ENCODE results near the gene MDH2.
"Not testable (repeated sequence)": the region's sequence is repeated elsewhere in the genome, so short reads cannot be mapped to it uniquely, and the experiment has no call there.

MDH2 gene

DNA sequence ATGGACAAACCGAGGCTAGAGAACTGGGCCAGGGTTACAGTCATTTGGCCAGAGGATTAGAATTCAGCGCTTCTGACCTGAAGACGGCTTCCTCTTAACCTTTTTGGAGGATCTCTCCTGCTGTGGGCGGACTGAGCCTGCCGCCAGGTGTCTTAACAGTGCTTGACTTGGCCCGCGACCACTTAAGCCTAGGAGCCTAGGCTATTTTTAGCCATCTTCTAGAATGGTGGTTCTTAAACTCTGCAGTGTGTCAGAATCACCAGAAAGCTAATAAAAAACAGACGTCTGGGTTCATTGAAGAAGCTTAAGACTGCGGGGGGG, 722 bp downstream of the MDH2 start:
- DNase-seq (ENCODE audit: low read depth in 2 of 2), result no peak

DNA sequence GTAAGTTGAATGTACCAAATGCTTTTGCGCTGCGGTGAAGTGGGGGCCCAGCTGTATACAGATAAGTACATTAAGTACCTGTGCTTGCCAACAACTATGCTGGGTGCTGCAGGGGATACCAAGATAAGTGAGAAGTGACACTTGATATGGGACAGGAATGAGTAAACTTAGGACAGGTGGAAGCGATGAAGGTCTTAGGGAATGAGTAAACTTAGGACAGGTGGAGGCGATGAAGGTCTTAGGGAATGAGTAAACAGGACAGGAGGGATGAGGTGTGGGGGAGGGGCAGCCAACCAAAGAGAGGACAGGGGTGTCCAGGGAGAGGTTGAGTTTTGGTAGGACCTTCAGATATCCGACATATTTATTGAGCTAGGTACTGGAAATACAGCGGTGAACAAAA, 1.4 kb downstream of the MDH2 start:
- DNase-seq (ENCODE audit: low read depth in 2 of 2), result no peak

DNA sequence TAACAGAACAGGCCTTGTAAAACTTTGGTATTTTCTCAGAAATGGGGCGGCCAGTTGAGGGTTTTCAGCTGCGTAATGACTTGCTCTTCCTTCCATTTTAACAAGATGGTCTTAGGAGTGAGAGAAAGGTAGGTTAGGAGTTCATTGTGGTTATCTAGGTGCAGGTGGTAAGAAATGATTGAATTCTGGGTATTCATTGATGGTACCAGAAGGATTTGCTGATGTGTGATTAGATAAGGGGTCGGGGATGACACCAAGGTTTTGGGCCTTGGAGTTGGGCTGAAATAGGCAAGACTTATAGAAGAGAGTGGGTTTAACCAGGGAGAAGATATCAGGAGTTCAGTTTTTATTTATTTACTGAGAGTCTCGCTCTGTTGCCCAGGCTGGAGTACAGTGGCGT, 2.6 kb downstream of the MDH2 start:
- DNase-seq (ENCODE audit: low read depth in 2 of 2), result no peak

DNA sequence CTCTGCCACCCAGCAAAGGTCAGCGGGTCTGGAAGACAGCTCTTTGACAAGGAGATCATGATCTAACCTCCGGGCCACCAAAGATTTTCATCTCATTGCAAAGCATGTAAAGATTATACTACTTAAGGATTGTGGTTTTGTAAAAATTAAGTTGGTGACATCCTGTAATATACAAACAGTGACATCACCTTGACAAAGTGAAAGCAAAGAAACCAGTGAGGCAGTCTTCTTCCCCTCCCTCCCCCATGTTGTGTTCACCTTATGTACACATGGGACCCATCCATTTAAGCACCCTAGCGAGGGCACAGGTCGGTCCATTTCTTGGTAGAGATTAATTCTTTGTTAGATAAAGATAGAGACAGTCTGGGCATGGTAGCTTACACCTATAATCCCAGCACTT, 3.9 kb downstream of the MDH2 start:
- no peak for DNase-seq (ENCODE audit: low read depth in 2 of 2)

DNA sequence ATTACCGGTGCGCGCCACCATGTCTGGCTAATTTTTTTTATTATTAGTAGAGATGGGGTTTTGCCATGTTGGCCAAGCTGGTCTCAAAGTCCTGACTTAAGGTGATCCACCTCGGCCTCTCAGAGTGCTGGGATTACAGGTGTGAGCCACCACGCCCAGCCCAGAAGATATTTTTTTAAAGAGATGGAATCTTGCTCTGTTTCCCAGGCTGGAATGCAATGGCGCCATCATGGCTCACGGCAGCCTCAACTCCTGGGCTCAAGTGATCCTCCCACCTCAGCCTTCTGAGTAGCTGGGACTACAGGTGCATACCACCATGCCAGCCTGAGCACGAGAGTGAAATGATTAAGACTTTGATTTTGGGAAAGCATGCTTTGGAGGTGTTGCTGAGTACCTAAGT, 4.8 kb downstream of the MDH2 start:
- not testable (repeated sequence) for DNase-seq (ENCODE audit: low read depth in 2 of 2)

DNA sequence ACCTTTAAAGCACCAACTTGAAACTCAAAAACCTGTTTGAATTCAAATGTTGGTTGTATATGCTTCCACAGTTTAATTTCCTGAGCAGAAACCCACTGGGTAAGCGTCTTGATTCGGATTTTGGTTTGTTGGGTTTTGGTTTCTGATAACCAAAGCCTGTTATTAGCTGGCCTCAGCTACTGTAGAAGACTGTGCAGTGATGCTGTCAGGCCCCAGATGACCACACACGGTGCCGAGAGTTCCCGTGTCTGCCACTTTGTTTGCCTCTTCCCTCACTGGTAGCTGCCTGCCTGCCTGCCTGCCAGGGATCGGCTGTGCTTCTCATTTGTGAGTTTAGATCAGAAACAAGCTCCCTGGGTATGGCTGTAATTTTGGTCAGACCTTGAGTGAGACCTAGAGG, 5.6 kb downstream of the MDH2 start:
- DNase-seq (ENCODE audit: low read depth in 2 of 2), result no peak

DNA sequence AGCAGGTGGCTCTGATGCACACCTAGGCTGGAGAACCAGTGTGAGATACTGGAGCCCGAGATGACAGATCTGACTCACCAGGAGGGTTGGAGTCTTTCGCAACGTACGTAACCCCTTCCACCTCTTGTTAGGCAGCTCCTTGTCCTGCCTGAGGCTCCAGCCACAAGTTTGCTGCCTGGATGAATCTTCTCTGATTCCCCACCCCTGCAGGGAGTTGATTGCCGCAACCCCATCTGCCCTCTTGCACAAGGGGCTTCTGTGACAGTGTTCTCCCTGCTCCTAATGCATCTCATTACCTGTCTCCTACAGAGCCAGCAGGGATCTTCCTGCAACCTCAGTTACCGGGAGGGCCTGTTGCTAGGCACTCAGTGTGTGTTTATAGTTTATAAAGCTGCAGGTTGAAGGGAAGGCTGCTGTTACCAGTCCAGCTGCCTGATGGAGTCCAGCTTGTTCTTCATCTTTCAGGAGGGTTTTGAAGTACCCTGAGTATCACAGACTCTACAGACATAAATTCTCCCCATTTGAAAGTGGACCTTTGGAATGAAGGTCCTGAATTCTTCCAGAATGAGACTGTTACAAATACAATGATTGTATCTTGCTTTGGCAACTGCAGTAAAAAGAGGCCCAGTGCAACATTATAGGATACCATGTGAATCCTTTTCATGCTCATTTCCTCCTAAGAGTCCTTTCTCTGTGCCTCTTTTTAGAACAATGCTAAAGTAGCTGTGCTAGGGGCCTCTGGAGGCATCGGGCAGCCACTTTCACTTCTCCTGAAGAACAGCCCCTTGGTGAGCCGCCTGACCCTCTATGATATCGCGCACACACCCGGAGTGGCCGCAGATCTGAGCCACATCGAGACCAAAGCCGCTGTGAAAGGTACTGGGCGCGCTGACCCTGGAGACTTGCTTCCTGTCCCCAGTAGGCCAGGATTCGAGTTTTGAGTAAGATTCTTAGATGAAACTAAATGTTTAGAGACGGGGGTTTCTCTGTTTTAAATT, 6.5 kb downstream of the MDH2 start:
- no peak for DNase-seq (ENCODE audit: low read depth in 2 of 2)

DNA sequence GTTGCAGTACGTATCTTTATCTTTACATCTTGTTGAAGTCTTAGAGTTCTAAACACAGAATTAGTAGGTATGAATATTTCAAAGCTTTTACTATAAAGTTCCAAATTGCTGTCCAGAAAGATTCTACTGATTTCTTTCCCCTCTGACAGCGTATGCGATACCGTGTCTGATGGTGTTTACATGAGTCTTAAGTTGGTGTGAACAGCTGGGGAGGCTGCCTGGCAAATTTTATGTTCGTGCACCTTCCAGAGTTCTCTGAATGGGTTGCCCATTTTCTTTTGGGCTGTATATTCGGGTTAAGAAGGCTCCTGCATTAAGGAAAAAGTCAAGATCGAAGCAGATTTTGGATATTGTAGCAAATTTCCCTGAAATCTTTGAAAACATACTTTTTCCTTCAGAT, 8.3 kb downstream of the MDH2 start:
- no peak for DNase-seq (ENCODE audit: low read depth in 2 of 2)

DNA sequence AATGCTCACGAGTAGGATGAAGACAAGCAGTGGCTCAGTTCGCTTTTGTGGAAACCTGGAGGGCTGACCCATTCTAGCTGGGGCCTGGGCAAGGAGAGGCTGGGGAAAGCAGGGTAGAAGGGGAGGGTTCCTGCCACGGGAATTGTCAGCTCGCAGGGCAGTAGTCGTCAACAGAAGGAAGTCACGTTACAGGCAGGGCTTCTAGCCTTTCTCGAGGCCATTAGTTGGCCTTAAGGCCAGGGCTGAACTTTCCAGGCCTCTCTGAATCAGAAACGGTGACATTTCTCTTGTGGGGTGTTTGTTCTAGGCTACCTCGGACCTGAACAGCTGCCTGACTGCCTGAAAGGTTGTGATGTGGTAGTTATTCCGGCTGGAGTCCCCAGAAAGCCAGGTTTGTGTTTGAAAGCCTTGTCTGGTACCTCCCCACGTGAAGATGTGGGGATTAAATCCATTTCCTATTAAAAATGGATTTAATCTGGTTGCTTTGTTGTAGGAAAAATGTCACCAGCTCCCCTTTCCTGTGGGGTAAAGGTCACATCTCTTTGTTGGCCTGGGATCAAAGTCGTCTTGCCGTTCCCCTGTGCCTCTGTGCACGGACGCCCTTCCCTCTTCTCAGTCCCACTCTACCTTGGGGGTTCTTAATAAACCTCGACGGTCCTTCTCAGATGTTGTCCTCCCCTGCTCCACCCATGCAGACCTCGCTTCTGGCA, 9.4 kb downstream of the MDH2 start:
- DNase-seq (ENCODE audit: low read depth in 2 of 2), result no peak

DNA sequence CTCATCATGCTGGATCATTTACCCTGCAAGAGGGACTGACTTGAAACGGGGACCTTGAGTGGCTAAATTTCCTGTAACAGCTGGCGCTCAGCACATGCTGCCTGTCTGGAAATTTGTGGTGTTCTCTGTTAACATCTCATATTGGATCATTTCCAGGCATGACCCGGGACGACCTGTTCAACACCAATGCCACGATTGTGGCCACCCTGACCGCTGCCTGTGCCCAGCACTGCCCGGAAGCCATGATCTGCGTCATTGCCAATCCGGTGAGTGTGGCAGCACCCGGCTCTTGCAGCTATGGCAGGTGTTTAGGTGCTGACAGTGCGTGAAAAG, 9.9 kb downstream of the MDH2 start:
- DNase-seq (ENCODE audit: low read depth in 2 of 2), result no peak

DNA sequence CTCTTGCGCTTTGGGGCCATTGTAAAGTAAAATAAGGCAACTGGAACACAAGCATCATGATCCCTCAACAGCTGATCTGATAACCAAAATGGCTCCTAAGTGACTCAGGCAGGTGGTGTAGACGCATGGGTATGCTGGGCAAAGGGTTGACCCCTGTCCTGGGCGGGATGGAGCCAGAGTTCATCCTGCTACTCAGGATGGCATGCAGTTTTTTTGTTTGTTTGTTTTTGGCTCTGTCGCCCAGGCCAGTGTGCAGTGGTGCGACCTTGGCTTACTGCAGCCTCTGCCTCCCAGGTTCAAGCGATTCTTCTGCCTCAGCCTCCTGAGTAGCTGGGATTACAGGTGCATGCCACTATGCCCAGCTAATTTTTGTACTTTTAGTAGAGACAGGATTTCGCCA, 10.8 kb downstream of the MDH2 start:
- DNase-seq (ENCODE audit: low read depth in 2 of 2), result not testable (repeated sequence)

DNA sequence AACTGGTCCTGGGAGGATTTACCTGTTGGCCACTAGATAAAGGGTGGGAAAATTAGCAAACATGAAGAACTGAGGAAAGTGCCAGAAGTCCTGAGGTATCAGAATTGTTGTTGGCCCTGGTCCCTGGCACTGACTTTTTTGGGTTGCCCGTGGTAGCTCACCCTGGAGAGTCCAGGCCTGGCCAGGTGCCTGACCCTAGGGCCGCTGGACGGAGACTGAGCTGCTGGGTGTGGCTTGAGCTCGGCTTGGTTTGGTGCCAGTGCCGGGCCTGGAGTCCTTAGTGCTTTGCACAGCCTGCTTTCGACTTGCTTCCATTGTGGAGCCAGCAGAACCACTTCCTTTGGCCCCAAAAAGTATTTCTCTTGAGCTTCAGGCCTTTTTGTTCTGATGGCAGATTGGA, 12.9 kb downstream of the MDH2 start:
- no peak for DNase-seq (ENCODE audit: low read depth in 2 of 2)

DNA sequence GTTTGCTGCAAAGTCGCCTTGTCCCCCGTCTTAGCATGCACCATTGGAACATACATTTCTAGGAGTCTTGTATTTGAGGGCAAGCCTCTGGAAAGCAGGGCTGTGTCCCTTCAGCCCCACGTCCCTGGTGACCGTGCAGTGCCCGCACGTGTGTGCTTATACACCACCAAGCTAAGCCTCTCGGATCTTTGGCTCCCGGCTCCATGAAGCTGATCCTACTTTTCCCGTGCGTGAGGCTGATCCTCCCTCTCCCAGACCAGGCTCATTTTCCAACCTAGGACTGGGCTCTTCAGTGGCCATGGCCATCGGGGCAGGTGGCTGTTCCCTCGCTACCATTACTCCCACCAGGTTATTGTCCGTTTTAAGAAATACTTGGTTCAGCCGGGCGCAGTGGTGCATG, 14.3 kb downstream of the MDH2 start:
- DNase-seq (ENCODE audit: low read depth in 2 of 2), result no peak

DNA sequence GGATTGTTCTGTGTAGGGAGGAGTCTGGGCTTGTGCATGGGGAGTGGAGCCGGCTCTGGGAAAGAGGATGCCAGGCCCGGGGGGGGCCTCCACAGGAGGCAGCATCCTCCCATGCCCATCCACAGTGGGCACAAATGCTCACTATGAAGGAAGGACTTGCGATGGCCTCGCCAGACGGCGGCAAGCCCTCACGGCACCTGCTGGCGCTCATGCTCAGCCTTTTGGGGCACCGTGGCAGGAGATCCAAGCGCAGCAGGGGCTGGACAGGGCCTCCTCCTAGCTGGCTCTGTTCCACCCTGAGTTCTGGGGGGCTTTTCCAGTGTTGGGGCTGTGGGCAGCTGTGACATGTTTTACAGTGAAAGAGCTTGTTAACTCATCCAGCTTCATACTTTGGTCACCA, 15.2 kb downstream of the MDH2 start:
- no peak for DNase-seq (ENCODE audit: low read depth in 2 of 2)

DNA sequence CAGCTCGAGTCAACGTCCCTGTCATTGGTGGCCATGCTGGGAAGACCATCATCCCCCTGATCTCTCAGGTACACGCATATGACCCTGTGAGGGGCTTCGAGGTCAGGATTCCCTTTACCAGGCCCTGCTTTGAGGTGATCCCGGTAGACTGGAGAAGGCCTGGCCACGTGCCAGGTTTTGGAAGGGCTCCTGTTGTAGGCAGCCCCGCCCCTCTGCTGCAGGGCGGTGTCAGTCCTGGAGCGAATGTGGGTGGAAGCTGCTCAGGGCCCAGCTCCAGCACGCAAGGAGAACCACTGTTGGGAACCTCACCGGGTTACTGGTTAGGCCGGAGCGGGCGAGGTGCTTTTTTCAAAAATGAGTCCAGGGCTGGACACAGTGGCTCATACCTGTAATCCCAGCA, 15.6 kb downstream of the MDH2 start:
- no peak for DNase-seq (ENCODE audit: low read depth in 2 of 2)

DNA sequence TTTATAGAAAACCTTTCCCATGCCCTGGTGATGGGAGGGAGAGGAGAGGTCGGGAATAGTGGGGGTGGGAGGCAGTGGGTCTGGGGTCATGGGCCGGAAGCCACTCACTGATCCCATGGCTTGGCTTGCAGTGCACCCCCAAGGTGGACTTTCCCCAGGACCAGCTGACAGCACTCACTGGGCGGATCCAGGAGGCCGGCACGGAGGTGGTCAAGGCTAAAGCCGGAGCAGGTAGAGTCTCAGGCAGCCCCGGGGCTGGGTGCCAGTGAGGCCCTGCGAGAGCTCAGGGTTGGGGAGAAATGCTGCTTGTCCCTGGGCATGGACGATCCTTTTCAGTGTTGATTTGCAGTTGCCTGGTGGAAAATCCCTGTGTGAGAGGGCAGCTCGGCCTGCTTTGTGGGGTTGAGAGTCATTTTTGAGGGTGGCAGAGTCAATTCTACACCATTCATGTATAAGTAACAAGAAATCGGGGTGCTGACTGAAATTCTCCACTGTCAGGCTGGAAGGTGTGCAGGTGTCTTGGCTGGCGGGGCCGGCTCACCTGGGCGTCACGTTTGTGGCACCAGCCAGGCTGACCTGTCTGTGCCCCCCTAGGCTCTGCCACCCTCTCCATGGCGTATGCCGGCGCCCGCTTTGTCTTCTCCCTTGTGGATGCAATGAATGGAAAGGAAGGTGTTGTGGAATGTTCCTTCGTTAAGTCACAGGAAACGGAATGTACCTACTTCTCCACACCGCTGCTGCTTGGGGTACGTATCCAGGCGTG, 16.5 kb downstream of the MDH2 start:
- DNase-seq (ENCODE audit: low read depth in 2 of 2), result no peak

DNA sequence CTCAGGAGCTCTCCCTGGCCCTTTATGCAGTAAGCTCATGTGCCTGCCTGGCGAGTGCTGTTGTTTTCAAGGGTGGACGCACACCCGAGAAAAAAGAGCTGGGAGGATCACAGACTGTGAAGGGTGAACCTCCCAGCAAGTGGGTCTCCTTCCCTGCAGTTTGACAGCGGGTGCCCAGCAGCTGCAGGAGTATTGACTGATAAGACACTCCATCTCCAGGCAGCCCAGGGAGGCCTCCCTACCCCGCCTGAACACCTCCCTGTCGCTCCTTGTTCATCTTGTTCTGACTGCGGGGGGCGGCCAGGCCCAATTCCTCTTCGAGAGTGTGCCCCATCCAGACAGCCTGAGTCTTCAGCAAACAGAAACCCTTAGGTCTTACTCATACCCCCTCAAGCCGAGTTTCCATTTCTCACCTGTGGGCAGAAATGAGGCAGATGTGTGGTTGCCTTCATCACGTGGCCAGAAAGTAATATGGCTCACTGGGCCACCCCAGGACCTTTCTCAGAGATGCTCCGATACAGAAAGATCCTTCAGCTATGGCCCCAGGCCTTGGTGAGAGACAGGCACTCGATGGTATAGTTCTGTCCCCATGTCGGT, 17.2 kb downstream of the MDH2 start:
- DNase-seq (ENCODE audit: low read depth in 2 of 2), result no peak

DNA sequence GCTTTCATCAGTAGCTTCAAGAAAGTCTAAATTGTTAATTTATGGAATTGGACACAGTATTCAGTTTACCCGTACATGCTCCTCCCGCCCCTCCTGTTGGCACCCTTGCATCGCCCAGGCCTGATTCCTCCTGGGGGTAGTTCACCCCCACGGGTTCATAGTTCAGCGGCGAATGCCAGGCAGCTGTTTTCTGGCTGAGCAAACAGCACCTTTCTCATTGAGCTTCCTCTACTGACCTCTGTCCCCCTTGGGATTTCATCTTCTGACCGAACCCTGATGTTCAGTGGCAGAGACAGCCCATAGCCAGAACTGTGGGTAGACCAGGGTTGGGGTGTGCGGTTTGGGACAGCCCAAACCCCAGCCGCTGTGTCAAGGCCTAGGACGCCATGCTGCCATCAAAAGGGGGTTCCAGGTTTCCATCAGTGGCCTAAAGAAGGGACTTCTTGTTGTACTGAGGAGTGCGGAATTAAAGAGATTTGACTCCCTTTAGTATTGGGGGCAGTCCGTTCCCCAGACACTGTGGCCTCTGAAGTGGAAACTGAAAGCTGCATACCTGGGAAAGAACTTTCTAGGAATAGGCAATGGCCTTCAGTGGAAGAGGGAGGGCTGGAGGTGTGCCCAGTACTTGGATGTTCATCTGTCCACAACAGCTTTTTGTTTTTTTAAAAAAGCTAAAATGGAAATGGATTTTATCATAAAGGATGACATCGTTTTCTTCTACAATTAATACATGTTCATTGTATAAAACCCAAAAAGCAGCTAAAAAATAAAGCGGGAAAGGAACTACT, 19.0 kb downstream of the MDH2 start:
- no peak for DNase-seq (ENCODE audit: low read depth in 2 of 2)

DNA sequence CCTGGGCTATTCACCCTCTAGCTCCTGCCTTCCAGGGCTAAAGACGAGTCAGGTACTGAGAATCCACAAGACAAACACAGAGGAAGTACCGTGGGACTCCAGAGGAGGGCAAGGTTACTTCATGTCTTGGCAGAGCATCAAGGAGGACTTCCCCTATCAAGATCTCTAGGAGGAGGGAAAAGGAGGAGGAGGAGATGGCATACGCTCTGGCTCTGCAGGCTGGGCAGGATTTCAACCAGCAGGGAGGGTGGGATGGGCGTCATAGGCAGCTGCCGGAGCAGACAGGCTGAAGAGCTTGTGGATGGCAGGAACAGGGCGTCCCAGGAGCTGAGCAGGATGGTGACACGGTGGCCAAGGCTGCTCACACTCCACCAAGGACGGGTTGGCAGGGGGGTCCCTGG, 21.3 kb downstream of the MDH2 start:
- DNase-seq (ENCODE audit: low read depth in 2 of 2), result no peak

DNA sequence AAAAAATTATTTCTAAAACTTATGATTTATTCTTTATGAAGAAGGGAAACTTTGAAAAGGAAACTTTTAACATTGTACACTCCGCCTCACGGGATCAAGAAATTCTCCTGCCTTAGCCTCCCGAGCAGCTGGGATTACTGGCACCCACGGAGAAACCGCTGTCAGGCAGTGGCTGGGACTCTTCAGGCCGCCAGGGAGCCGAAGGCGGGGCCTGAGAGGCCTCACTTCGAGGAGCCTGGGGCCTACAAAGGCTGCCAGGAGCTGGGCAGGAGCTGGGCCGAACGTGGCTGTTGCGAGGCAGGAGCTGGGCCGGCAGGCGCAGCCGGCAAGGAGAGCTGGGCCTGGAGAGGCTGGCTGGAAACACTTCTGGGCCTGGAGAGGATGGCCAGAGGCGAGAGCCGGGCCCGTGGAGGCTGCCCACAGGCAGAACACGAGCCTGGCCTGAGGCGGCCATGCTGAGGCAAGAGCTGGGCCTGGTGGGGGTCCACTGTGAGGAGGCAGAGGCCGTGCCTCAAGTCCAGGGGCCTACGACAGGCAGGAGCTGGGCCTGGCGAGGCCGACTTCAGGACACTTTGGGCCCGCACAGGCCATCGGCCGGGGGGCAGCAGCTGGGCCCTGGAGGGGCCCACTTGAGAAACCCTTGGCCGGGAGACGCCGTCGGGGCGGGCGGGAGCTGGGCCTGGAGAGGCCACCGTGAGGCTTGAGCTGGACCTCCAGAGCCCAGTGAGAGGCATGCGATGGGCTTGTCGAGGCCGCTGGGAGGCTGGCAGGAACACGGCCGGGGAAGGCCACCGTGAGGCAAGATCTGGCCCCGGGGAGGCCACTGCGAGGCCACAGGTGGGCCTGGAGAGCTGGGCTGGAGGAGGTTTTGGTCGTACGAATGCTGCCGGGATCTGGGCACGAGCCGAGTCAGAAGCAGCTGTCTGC, 23.7 kb downstream of the MDH2 start:
- no peak for DNase-seq (ENCODE audit: low read depth in 2 of 2)
